MCF 10A (cell line): ENCODE data around the gene AUTS2. TPM values are rescaled to one million over a fixed set of nuclear protein-coding genes. Genes with fewer than 3 reads are reported as not detected.

Experiments used
- BruUV-seq: library from RNA; stranded (reverse); fragments of 400-500 nt; replicated peaks from 2 replicates; lab custom pipeline; 2021; lab: Mats Ljungman, UMichigan
- CTCF ChIA-PET: fragments of 300-600 bp; sonication (Branson Sonifier 250); formaldehyde crosslinking; extraction: SDS; loops from one replicate; lab custom pipeline; 2021; ENCODE audit warnings: antibody characterized with exemption, inconsistent platforms; lab: Yijun Ruan, JAX
- POLR2A ChIA-PET: fragments of 300-600, 350-650 bp; sonication (Branson Sonifier 250); formaldehyde crosslinking; extraction: SDS; loops from one replicate; lab custom pipeline; 2020; ENCODE audit warnings: antibody characterized with exemption, inconsistent platforms; lab: Yijun Ruan, JAX
- DNase-seq: peaks from one replicate; pipeline ENCODE4 v3.0.0-alpha.2; 2018; ENCODE audit not compliant: unreplicated experiment
- H3K27ac Mint-ChIP-seq: one replicate; pipeline ENCODE4 v1.8.0; 2022; ENCODE audit warnings: mild to moderate bottlenecking, low read depth, mixed read lengths; ENCODE audit not compliant: unreplicated experiment
- H3K27me3 Mint-ChIP-seq: one replicate; pipeline ENCODE4 v1.8.0; 2022; ENCODE audit warnings: mixed read lengths; ENCODE audit not compliant: insufficient read depth, unreplicated experiment
- H3K36me3 Mint-ChIP-seq: one replicate; pipeline ENCODE4 v1.8.0; 2022; ENCODE audit warnings: mild to moderate bottlenecking, moderate library complexity, mixed read lengths; ENCODE audit not compliant: insufficient read depth, unreplicated experiment
- H3K4me1 Mint-ChIP-seq: one replicate; pipeline ENCODE4 v1.8.0; 2022; ENCODE audit warnings: mixed read lengths; ENCODE audit not compliant: insufficient read depth, unreplicated experiment
- H3K4me3 Mint-ChIP-seq: one replicate; pipeline ENCODE4 v1.8.0; 2022; ENCODE audit warnings: mild to moderate bottlenecking, moderate library complexity, mixed read lengths; ENCODE audit not compliant: unreplicated experiment
- H3K9me3 Mint-ChIP-seq: one replicate; pipeline ENCODE4 v1.8.0; 2022; ENCODE audit warnings: mixed read lengths; ENCODE audit not compliant: unreplicated experiment
- CTCF ChIP-seq: fragments of 200-600 bp; IDR thresholded peaks from one replicate; pipeline ENCODE4 v1.8.0; 2022; ENCODE audit warnings: antibody characterized with exemption, mild to moderate bottlenecking; ENCODE audit not compliant: unreplicated experiment
- intact Hi-C: fragments of 100-400 bp; cut with micrococcal nuclease; formaldehyde crosslinking; loops from 2 replicates; pipeline ENCODE4 v1.14.1; 2022
- total RNA-seq: library from RNA; stranded (reverse); gene quantifications from 2 replicates; pipeline ENCODE4 v1.2.3, GENCODE V29; 2022

Gene AUTS2
- total RNA-seq, 1 experiment from 2014 or later, result 1.3 TPM

GRCh38 chr7:70565721-70566370 is 967.6 kb downstream of the AUTS2 start:
- no peak for TF ChIP-seq CTCF
- Mint-ChIP-seq H3K9me3 (peaks cover 26% of the 10 kb centered on the region), H3K4me1 (no peaks in the 10 kb centered on the region), H3K36me3 (no peaks in the 10 kb centered on the region), H3K27ac (no peak overlapping the region), H3K4me3 (no peak overlapping the region), H3K27me3 (no peaks in the 10 kb centered on the region)
- no peak for DNase-seq
- BruUV-seq, result no TSS peak
- ChIA-PET POLR2A (no interaction called here), CTCF (interaction anchor here (0.6 kb wide), 1 partner anchor 760 kb away, joined by 3 read pairs; no protein-coding TSS in a partner anchor)
- intact Hi-C loops, result no loop called here

- Mint-ChIP-seq H3K27me3 (no peaks in the 10 kb centered on the region), H3K9me3 (peaks cover 28% of the 10 kb centered on the region), H3K4me1 (no peaks in the 10 kb centered on the region), H3K4me3 (no peak overlapping the region), H3K27ac (no peak overlapping the region), H3K36me3 (no peaks in the 10 kb centered on the region)
- POLR2A ChIA-PET, result no interaction called here
- no peak for DNase-seq
- no peak for TF ChIP-seq CTCF
- no TSS peak for BruUV-seq
- CTCF ChIA-PET, result no interaction called here
- intact Hi-C loops, result no loop called here
Observed at GRCh38 chr7:70566671-70567070, 968.4 kb downstream of the AUTS2 start.

- ChIA-PET POLR2A (no interaction called here), CTCF (interaction anchor here (0.6 kb wide), 1 partner anchor 1231 kb away, joined by 4 read pairs; no protein-coding TSS in a partner anchor)
- no peak for TF ChIP-seq CTCF
- DNase-seq, result no peak
- intact Hi-C loops, result no loop called here
- H3K27me3 Mint-ChIP-seq, result no peaks in the 10 kb centered on the region
- no peak overlapping the region for H3K4me3 Mint-ChIP-seq
- peaks cover 21% of the 10 kb centered on the region for H3K9me3 Mint-ChIP-seq
- no peaks in the 10 kb centered on the region for H3K36me3 Mint-ChIP-seq
- BruUV-seq, result no TSS peak
- no peaks in the 10 kb centered on the region for H3K4me1 Mint-ChIP-seq
- H3K27ac Mint-ChIP-seq, result no peak overlapping the region
Observed at GRCh38 chr7:70568674-70569334, 970.5 kb downstream of the AUTS2 start.

GRCh38 chr7:70569335-70569819 is 971.1 kb downstream of the AUTS2 start:
- POLR2A ChIA-PET, result no interaction called here
- intact Hi-C loops, result no loop called here

More at GRCh38 chr7:70569335-70569819, 971.1 kb downstream of the AUTS2 start:
- no peaks in the 10 kb centered on the region for H3K27me3 Mint-ChIP-seq
- no peaks in the 10 kb centered on the region for H3K36me3 Mint-ChIP-seq
- no peaks in the 10 kb centered on the region for H3K4me1 Mint-ChIP-seq
- TF ChIP-seq CTCF, result no peak
- no TSS peak for BruUV-seq
- peaks cover 21% of the 10 kb centered on the region for H3K9me3 Mint-ChIP-seq
- CTCF ChIA-PET, result interaction anchor here (0.6 kb wide), 1 partner anchor 1013 kb away, joined by 4 read pairs; no protein-coding TSS in a partner anchor
- DNase-seq, result no peak
- no peak overlapping the region for H3K4me3 Mint-ChIP-seq
- no peak overlapping the region for H3K27ac Mint-ChIP-seq
